COR-L47 (cell line): ENCODE results near the gene PAPPA2.
"Not testable (repeated sequence)": the region's sequence is repeated elsewhere in the genome, so short reads cannot be mapped to it uniquely, and the experiment has no call there.

Source experiments
- DNase-seq: peaks from one replicate; lab custom pipeline; 2025; lab: John Stamatoyannopoulos, UW

Gene PAPPA2

GRCh38 chr1:176692988-176693696 lies 230.2 kb downstream of the PAPPA2 start:
- DNase-seq: no peak

- DNase-seq: no peak
Measured at GRCh38 chr1:176693697-176694329, 230.8 kb downstream of the PAPPA2 start.

GRCh38 chr1:176694713-176695112 lies 231.7 kb downstream of the PAPPA2 start:
- no peak for DNase-seq

GRCh38 chr1:176696109-176696508 lies 233.1 kb downstream of the PAPPA2 start:
- DNase-seq: no peak

- no peak for DNase-seq
Measured at GRCh38 chr1:176696689-176697088, 233.7 kb downstream of the PAPPA2 start.

GRCh38 chr1:176699821-176700220 lies 236.8 kb downstream of the PAPPA2 start:
- DNase-seq: no peak

- DNase-seq: no peak
Measured at GRCh38 chr1:176701151-176701866, 238.3 kb downstream of the PAPPA2 start.

GRCh38 chr1:176702901-176703300 lies 239.9 kb downstream of the PAPPA2 start:
- DNase-seq: no peak

GRCh38 chr1:176705585-176705984 lies 242.6 kb downstream of the PAPPA2 start:
- DNase-seq: no peak

- DNase-seq: no peak
Measured at GRCh38 chr1:176717066-176717750, 254.2 kb downstream of the PAPPA2 start.

- DNase-seq: no peak
Measured at GRCh38 chr1:176719447-176719846, 256.5 kb downstream of the PAPPA2 start.

- DNase-seq: no peak
Measured at GRCh38 chr1:176720838-176721237, 257.9 kb downstream of the PAPPA2 start.

- no peak for DNase-seq
Measured at GRCh38 chr1:176733661-176734060, 270.7 kb downstream of the PAPPA2 start.

- no peak for DNase-seq
Measured at GRCh38 chr1:176735201-176735600, 272.2 kb downstream of the PAPPA2 start.

- DNase-seq: no peak
Measured at GRCh38 chr1:176736015-176736414, 273.0 kb downstream of the PAPPA2 start.

GRCh38 chr1:176741181-176741580 lies 278.2 kb downstream of the PAPPA2 start:
- DNase-seq: no peak

GRCh38 chr1:176742322-176742721 lies 279.3 kb downstream of the PAPPA2 start:
- no peak for DNase-seq

GRCh38 chr1:176744142-176744541 lies 281.2 kb downstream of the PAPPA2 start:
- no peak for DNase-seq

GRCh38 chr1:176745945-176746344 lies 283.0 kb downstream of the PAPPA2 start:
- DNase-seq: no peak

GRCh38 chr1:176752505-176752904 lies 289.5 kb downstream of the PAPPA2 start:
- DNase-seq: no peak

- DNase-seq: peak; percentile 0
Measured at GRCh38 chr1:176754676-176755075, 291.7 kb downstream of the PAPPA2 start.

GRCh38 chr1:176756817-176757216 lies 293.8 kb downstream of the PAPPA2 start:
- not testable (repeated sequence) for DNase-seq

GRCh38 chr1:176765608-176766007 lies 302.6 kb downstream of the PAPPA2 start:
- DNase-seq: no peak
